OCI-LY7 (cell line): Measurements from ENCODE around the gene ASCL5. TPM values are rescaled to one million over a fixed set of nuclear protein-coding genes. Genes with fewer than 3 reads are reported as not detected.

Experiments used
- BruUV-seq: library from RNA; stranded (reverse); fragments of 400-500 nt; replicated peaks from 2 replicates; lab custom pipeline; 2021; lab: Mats Ljungman, UMichigan
- CTCF ChIA-PET: fragments of 300-600 bp; sonication (Branson Sonifier 250); formaldehyde crosslinking; loops from one replicate; lab custom pipeline; 2022; ENCODE audit warnings: antibody characterized with exemption; ENCODE audit not compliant: unreplicated experiment; lab: Charles Lee
- POLR2A ChIA-PET: fragments of 300-600 bp; sonication (Branson Sonifier 250); formaldehyde crosslinking; loops from one replicate; lab custom pipeline; 2022; ENCODE audit warnings: antibody characterized with exemption; lab: Charles Lee
- DNase-seq: peaks from one replicate; pipeline ENCODE4 v3.0.0-alpha.2; 2015; ENCODE audit warnings: low spot score
- H2AFZ ChIP-seq: fragments of 200-600 bp; sonication (generic), shearing (Covaris generic); 2 replicates; pipeline ENCODE4 v1.6.1; 2014; ENCODE audit warnings: mild to moderate bottlenecking, antibody characterized with exemption, low read length, moderate library complexity
- H3K27ac ChIP-seq: fragments of 200-600 bp; sonication (generic); 2 replicates; pipeline ENCODE4 v1.5.1; 2014; ENCODE audit warnings: mixed run types, low read depth, mild to moderate bottlenecking, moderate library complexity, low read length, inconsistent platforms; ENCODE audit not compliant: poor library complexity, severe bottlenecking
- H3K36me3 ChIP-seq: fragments of 200-600 bp; sonication (generic); 2 replicates; pipeline ENCODE4 v1.6.1; 2014; ENCODE audit warnings: mild to moderate bottlenecking, antibody characterized with exemption, low read length, moderate library complexity, mixed read lengths; ENCODE audit not compliant: insufficient read depth
- H3K4me1 ChIP-seq: fragments of 200-600 bp; sonication (generic); 2 replicates; pipeline ENCODE4 v1.5.1; 2014; ENCODE audit warnings: mild to moderate bottlenecking, low read length; ENCODE audit not compliant: insufficient read depth, poor library complexity, severe bottlenecking
- H3K4me2 ChIP-seq: fragments of 200-600 bp; sonication (generic); 2 replicates; pipeline ENCODE4 v1.6.1; 2014; ENCODE audit warnings: mild to moderate bottlenecking, low read length
- H3K4me3 ChIP-seq: fragments of 200-600 bp; sonication (generic); 2 replicates; pipeline ENCODE4 v1.5.1; 2014; ENCODE audit warnings: mild to moderate bottlenecking, low read depth, low read length; ENCODE audit not compliant: poor library complexity, severe bottlenecking
- H3K79me2 ChIP-seq: fragments of 200-600 bp; sonication (generic); 2 replicates; pipeline ENCODE4 v1.6.1; 2016; ENCODE audit warnings: low read depth, mild to moderate bottlenecking, low read length, moderate library complexity, mixed read lengths; ENCODE audit not compliant: insufficient read depth
- H3K9me2 ChIP-seq: fragments of 200-600 bp; sonication (generic); 2 replicates; pipeline ENCODE4 v1.6.1; 2016; ENCODE audit warnings: mild to moderate bottlenecking, low read length, mixed read lengths; ENCODE audit not compliant: insufficient read depth
- H3K9me3 ChIP-seq: fragments of 200-600 bp; sonication (generic); 2 replicates; pipeline ENCODE4 v1.6.1; 2014; ENCODE audit warnings: mild to moderate bottlenecking, mixed run types, low read length, mixed read lengths
- H4K20me1 ChIP-seq: fragments of 200-600 bp; sonication (generic); 2 replicates; pipeline ENCODE4 v1.6.1; 2014; ENCODE audit warnings: mild to moderate bottlenecking, antibody characterized with exemption, low read length, moderate library complexity, mixed read lengths; ENCODE audit not compliant: insufficient read depth
- EZH2phosphoT487 ChIP-seq: fragments of 200-600 bp; sonication (generic); IDR thresholded peaks from 2 replicates; pipeline ENCODE4 v1.6.1; 2018; ENCODE audit warnings: low read depth, borderline replicate concordance, mild to moderate bottlenecking, mixed run types, antibody characterized with exemption, low read length, moderate library complexity, mixed read lengths
- intact Hi-C: fragments of 100-400 bp; cut with micrococcal nuclease; formaldehyde crosslinking; loops from one replicate; pipeline ENCODE4 v1.10.0; 2022; ENCODE audit not compliant: unreplicated experiment
- total RNA-seq, 2 experiments: library from RNA; depleted of rRNA in 1 of 2; stranded (reverse); fragments of >200 nt in 1 of 2; shearing (Covaris generic) in 1 of 2; gene quantifications; 2 replicates each; pipeline ENCODE4 v1.2.3, GENCODE V29; 2014 to 2022
- TF ChIP-seq, protein P1 (sequence below): fragments of 200-600 bp; sonication (generic); conservative IDR thresholded peaks from 2 replicates; pipeline ENCODE4 v1.5.1; 2014; ENCODE audit warnings: mild to moderate bottlenecking, antibody characterized with exemption, low read length, moderate library complexity, mixed read lengths

ASCL5 gene
- total RNA-seq, 2 experiments from 2014 or later: not detected

DNA sequence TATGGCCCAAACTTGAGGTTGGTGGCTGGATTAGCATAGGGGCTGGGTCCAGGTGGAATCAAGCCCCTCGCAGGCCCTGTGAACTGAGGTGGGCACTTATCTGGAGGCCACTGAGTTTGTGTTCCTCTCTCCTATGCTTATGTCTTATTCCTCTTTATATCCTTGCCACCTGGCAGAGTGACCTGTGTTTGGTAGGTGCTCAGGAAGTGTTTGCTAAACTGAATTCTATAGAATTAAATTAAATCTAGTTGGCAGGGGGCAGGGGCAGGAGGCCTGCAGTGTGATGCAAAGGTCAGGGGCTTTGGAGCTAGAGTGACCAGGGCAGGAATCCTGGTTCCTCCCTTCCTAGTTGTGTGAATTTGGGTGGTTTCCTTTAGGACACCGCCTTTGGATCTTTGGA is 28.4 kb upstream of the ASCL5 start:
- DNase-seq: no peak
- H3K9me3 ChIP-seq: peaks cover 5% of the 10 kb centered on the region; the same call in 1 of the 2 replicates
- POLR2A ChIA-PET: interaction anchor here (0.6 kb wide), 1 partner anchor 36 kb away, joined by 4 read pairs; no protein-coding TSS in a partner anchor
- H2AFZ ChIP-seq: no peak overlapping the region
- no peak overlapping the region for H3K4me2 ChIP-seq
- BruUV-seq: no TSS peak
- no peak overlapping the region for H3K27ac ChIP-seq
- intact Hi-C loops: no loop called here
- H3K4me1 ChIP-seq: peaks cover 14% of the 10 kb centered on the region
- no peak overlapping the region for H3K4me3 ChIP-seq
- TF ChIP-seq, protein P1, sequence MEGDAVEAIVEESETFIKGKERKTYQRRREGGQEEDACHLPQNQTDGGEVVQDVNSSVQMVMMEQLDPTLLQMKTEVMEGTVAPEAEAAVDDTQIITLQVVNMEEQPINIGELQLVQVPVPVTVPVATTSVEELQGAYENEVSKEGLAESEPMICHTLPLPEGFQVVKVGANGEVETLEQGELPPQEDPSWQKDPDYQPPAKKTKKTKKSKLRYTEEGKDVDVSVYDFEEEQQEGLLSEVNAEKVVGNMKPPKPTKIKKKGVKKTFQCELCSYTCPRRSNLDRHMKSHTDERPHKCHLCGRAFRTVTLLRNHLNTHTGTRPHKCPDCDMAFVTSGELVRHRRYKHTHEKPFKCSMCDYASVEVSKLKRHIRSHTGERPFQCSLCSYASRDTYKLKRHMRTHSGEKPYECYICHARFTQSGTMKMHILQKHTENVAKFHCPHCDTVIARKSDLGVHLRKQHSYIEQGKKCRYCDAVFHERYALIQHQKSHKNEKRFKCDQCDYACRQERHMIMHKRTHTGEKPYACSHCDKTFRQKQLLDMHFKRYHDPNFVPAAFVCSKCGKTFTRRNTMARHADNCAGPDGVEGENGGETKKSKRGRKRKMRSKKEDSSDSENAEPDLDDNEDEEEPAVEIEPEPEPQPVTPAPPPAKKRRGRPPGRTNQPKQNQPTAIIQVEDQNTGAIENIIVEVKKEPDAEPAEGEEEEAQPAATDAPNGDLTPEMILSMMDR: no peak
- TF ChIP-seq EZH2phosphoT487: no peak
- H3K36me3 ChIP-seq: no peaks in the 10 kb centered on the region
- no peaks in the 10 kb centered on the region for H4K20me1 ChIP-seq
- no peaks in the 10 kb centered on the region for H3K9me2 ChIP-seq
- CTCF ChIA-PET: interaction anchor here (1.0 kb wide), 1 partner anchor 14 kb away, joined by 5 read pairs; no protein-coding TSS in a partner anchor
- H3K79me2 ChIP-seq: no peaks in the 10 kb centered on the region

DNA sequence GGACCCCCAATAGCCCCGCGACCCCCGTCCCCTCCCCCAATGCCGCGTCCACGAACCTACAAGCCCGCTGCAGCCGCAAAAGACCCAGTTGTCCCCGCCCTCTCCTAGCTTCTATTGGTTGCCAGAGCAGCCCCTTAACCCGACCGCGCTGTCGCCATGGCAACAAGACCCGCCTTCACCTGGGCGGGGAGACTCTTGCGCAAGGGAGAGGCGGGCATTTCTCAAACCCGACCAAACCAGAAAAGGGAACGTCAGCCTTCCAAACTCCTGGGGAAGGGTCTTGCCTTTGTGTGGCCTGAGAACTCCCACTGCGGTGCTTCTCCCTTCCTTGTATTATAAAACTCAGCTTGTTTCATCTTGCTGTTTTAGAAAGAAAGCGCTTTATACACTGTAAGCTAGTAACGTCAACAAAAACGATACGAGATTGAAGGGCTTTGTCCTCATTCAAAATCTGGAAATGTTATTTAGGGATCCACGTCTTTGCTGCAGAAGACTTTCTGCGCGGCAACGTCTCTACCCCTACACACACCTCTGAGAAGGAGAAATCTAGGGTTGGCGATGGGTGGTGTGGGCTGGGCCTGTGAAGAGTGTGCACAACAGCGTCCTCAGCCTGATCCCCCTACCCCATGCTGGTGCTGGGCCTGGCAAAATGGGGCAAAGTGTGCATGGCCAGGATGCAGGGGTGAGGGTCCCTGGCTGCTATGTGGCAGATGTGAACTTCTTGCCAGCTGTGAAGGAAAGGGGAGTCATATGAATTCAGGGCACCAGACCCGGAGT is 27.6 kb upstream of the ASCL5 start, which contains the start of gene TMEM9:
Gene TMEM9 (minus strand): TSS at position 86 of the 777 bp plus-strand sequence. CDS start 551 bp downstream, outside the sequence.
- Histone ChIP-seq H3K36me3 (peaks cover 3% of the 10 kb centered on the region; the same call in 1 of the 2 replicates), H2AFZ (peak within 1 kb of the TSS; percentile 94), H3K4me1 (peaks cover 14% of the 10 kb centered on the region), H3K9me2 (no peaks in the 10 kb centered on the region), H3K4me2 (peak within 1 kb of the TSS; percentile 81), H3K4me3 (peak within 1 kb of the TSS; percentile 82), H4K20me1 (no peaks in the 10 kb centered on the region), H3K27ac (no peak within 1 kb of the TSS), H3K9me3 (peaks cover 5% of the 10 kb centered on the region; the same call in 1 of the 2 replicates), H3K79me2 (no peaks in the 10 kb centered on the region)
- ChIA-PET CTCF (interaction anchor here (1.4 kb wide), 1 partner anchor 18 kb away, joined by 4 read pairs; no protein-coding TSS in a partner anchor), POLR2A (interaction anchor here (0.6 to 0.9 kb wide), 3 partner anchors 35 to 1606 kb away, joined by 3 to 5 read pairs (median 4); no protein-coding TSS in a partner anchor)
- intact Hi-C loops: no loop called here
- no peak for TF ChIP-seq EZH2phosphoT487
- TF ChIP-seq, protein P1: no peak
- BruUV-seq: no TSS peak
- DNase-seq: peak; percentile 96
